ENCODE measurements around the gene STAB1.

GRCh38 chr3:52509753-52510328 lies 14.7 kb downstream of the STAB1 start:
- TF ChIP-seq CTCF (IDR thresholded peaks at IDR 0.05; ENCODE audit: insufficient read depth, low read length) (no peak), REST (IDR thresholded peaks at IDR 0.05; ENCODE audit: insufficient replicate concordance, low read depth) (no peak)

Measured in HL-60 (cell line).